Measurements from ENCODE around the gene TRIM63.

Gene TRIM63

DNA sequence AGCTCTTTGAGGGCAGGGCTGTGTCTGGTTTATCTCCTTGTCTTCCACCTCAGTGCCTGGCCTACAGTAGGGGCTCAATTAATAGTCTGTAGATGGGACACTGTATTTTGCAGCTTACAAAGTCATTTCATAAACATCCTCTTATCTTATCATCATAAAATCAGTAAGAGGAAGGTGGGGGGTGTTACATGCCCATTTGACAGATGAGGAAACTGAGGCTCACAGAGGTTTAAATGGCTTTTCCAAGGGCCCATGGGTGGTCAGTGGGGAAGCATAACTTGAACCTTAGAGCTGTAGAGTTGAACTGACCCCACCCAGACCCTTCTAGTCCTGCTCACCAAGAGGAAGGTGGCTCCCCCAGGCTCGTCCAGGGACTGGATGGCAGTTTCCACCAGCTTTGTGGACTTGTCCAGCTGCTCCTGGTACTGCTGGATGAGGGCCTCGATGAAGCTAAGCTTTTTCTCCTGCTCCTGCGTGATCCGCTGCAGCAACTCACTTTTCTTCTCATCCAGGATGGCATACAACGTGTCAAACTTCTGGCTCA lies 9.3 kb downstream of the TRIM63 start:
- no peak for DNase-seq (ENCODE audit: low read depth)
- no peak for TF ChIP-seq CTCF (conservative IDR thresholded peaks at IDR 0.05; ENCODE audit: low read depth, low read length)
- no peak overlapping the region for H3K4me3 ChIP-seq (ENCODE audit: low read depth, low read length)

GRCh38 chr1:26057189-26057588 lies 10.2 kb downstream of the TRIM63 start:
- no peak for DNase-seq (ENCODE audit: low read depth)
- H3K4me3 ChIP-seq (ENCODE audit: low read depth, low read length), result no peak overlapping the region
- TF ChIP-seq CTCF (conservative IDR thresholded peaks at IDR 0.05; ENCODE audit: low read depth, low read length), result no peak

GRCh38 chr1:26055041-26055440 lies 12.4 kb downstream of the TRIM63 start:
- DNase-seq (ENCODE audit: low read depth), result no peak
- H3K4me3 ChIP-seq (ENCODE audit: low read depth, low read length), result no peak overlapping the region
- TF ChIP-seq CTCF (conservative IDR thresholded peaks at IDR 0.05; ENCODE audit: low read depth, low read length), result no peak

DNA sequence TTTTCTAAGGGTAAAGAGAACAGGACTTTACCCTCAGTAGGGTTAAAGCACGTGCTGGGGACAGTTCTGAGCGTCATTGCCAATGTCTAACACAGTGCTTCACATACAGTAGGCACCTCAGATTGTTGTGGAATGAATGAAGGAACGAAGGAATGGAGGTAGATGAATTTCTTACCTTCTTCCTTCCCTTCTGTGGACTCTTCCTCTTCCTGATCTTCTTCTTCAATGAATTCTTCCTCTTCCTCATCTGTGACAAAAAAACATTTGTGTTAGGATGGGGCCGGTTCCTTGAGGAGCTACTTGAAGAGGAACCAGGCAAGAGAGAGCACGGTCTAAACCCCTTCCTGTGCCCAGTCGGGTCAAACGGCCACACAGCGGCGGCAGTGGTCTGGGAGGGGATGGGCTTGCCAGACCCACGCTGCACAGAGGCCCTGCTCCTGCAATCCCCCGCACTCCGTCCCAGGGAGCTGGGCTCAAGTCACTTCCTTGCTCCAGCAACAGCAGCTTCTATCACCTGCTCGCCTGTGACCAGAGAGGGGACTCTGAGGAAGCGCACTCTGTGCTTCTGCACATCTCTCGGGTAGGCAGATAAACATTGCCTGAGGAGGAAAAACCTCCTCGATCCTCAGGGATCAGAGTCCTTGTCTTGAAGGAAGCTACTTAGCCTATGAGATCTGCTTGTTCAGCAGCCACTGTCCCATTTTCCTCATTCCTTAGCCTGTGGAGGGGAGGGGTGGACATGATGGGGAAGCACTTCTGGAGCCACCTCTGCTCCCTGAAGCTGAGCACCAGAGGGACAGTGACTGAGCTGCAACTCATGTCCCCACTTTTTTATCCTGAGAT lies 13.5 kb downstream of the TRIM63 start:
- DNase-seq (ENCODE audit: low read depth), result no peak
- H3K4me3 ChIP-seq (ENCODE audit: low read depth, low read length), result no peak overlapping the region
- no peak for TF ChIP-seq CTCF (conservative IDR thresholded peaks at IDR 0.05; ENCODE audit: low read depth, low read length)

DNA sequence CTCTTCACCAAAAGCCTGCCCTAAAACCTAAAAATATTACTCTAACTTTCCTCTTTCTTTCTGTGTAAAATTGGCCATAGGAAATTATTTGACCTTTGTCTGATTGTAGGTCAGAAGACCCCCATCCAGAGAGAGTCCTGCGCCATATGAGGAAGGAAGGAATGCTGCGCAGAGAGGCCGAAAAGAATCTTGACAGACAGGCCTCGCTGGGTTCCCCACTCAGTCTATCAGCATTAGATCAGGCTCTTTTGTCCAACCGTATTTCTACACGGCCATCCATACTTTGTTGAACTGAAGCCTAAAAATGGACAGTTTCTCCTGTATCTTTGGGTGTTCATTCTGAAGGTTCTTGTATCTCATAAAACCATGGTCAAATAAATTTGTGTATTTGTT lies 17.2 kb downstream of the TRIM63 start:
- no peak for DNase-seq (ENCODE audit: low read depth)
- no peak for TF ChIP-seq CTCF (conservative IDR thresholded peaks at IDR 0.05; ENCODE audit: low read depth, low read length)
- no peak overlapping the region for H3K4me3 ChIP-seq (ENCODE audit: low read depth, low read length)

DNA sequence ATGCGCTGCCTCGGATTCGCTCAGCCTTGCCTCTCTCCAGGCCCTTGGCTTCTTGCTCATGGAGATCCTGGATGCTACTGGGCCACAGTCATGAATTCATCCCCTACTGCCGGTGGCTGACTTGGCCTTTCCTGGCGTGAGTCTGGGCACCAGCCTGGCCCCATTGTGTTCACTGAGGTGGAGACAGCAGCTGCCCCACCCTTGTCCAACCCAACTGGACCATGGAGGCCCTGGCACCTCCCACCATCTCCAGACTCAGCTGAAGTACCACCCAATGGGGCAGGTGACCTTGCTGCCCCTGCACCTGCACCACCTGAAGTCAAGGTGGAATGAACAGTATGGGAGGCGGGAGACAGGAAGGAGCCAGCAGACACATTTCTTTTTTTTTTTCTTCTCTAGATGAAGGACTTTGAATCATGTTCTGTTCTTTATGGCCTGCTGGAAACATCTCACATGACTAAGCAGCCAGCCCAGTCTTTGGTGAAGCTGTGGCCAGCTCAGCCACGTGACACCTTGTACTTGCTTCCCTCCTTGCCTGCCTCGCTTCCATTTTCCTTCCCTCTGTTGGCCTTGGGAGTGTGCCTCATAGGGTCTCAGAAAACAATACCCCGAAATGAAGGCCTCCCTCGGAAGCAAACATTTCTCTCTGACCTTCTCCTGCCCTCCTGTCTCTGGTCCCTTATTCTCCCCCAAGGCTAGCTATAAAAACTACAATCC lies 17.7 kb downstream of the TRIM63 start:
- H3K4me3 ChIP-seq (ENCODE audit: low read depth, low read length), result no peak overlapping the region
- TF ChIP-seq CTCF (conservative IDR thresholded peaks at IDR 0.05; ENCODE audit: low read depth, low read length), result no peak
- peak; percentile 15 for DNase-seq (ENCODE audit: low read depth)

Measured in choroid plexus epithelial cell (primary cell).